NCI-H526 (cell line): ENCODE data around the gene BOD1L1.

Experiments used
- DNase-seq, 2 experiments: peaks; one replicate each; lab custom pipeline; 2025; lab: John Stamatoyannopoulos, UW

The BOD1L1 gene

GRCh38 chr4:13539619-13540445 lies 87.7 kb downstream of the BOD1L1 start:
- no peak for DNase-seq

GRCh38 chr4:13539047-13539618 lies 88.4 kb downstream of the BOD1L1 start:
- no peak for DNase-seq

- no peak for DNase-seq
These were observed 89.0 kb downstream of the BOD1L1 start for GRCh38 chr4:13538427-13538973.

GRCh38 chr4:13537832-13538177 lies 89.7 kb downstream of the BOD1L1 start:
- DNase-seq, result no peak

- DNase-seq, result no peak
These were observed 90.3 kb downstream of the BOD1L1 start for GRCh38 chr4:13537011-13537831.

GRCh38 chr4:13536607-13537006 lies 90.9 kb downstream of the BOD1L1 start:
- DNase-seq, result no peak

- peak in 1 of 2 experiments; percentile 53 for DNase-seq
These were observed 91.7 kb downstream of the BOD1L1 start for GRCh38 chr4:13535708-13536361.

GRCh38 chr4:13535118-13535517 lies 92.4 kb downstream of the BOD1L1 start:
- no peak for DNase-seq

- no peak for DNase-seq
These were observed 93.0 kb downstream of the BOD1L1 start for GRCh38 chr4:13534344-13535063.

GRCh38 chr4:13533670-13534343 lies 93.7 kb downstream of the BOD1L1 start:
- DNase-seq, result no peak

- DNase-seq, result no peak
These were observed 95.9 kb downstream of the BOD1L1 start for GRCh38 chr4:13531625-13531998.

GRCh38 chr4:13530823-13531624 lies 96.5 kb downstream of the BOD1L1 start:
- DNase-seq, result no peak

GRCh38 chr4:13529128-13529919 lies 98.2 kb downstream of the BOD1L1 start:
- no peak for DNase-seq

- no peak for DNase-seq
These were observed 98.8 kb downstream of the BOD1L1 start for GRCh38 chr4:13528821-13529127.

- peak in 1 of 2 experiments; percentile 19 for DNase-seq
These were observed 99.3 kb downstream of the BOD1L1 start for GRCh38 chr4:13527981-13528820.

- peak in 1 of 2 experiments; percentile 24 for DNase-seq
These were observed 100.1 kb downstream of the BOD1L1 start for GRCh38 chr4:13527192-13527980.

- no peak for DNase-seq
These were observed 100.9 kb downstream of the BOD1L1 start for GRCh38 chr4:13526658-13527057.
